ENCODE results near the gene AQP6. TPM values are rescaled to one million over a fixed set of nuclear protein-coding genes. Genes with fewer than 3 reads are reported as not detected.

The AQP6 gene
- total RNA-seq, 1 experiment from 2014 or later: 0.09 TPM

DNA sequence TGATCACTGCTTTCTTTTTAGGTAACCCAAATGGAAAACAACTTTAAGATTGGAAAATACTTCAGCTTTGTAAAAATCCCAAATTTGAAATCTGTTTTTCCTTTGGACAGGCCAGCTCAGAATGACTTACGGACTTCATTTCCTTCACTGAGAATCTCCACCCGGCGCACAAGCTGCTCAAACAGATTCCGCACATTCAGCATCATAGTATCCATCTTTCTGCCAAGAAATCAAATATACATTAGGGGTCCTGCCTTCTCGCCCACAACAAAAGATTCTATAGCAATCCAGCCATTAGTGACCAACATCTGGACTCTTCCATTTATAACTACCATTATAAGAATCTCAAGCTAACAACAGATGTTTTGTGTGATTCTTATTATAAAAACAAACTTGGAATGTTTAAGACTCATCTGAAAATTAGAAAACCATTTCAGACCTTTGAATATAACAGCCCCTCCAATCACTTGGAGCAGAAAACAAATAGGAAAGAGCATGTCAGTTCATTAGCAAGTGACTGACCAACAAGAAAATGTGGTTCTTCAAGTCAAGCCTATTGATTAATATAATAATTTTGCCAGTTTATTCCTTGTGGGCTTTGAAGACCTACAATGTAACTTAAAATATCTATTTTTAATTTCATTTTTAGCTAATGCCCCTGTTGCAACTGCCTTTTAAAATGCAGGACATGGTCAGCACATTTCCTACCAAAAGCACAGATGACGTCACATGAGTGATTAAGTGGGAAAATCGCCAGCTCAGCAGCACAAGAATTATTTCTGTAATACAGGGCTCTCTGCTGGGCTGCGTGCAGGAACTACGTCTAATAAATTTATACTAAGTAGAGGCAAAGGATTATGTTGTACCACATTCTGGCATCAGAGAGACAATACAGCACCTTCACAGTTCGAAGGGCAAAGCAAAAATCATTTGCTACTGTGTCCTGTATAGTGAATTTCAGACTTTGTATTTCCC lies 44.0 kb downstream of the AQP6 start:
- DNase-seq: no peak
- Histone ChIP-seq H3K9me3 (ENCODE audit: control insufficient read depth, low read depth, low read length) (no peaks in the 10 kb centered on the region), H2BK15ac (ENCODE audit: low read depth, low read length) (no peak overlapping the region), H3T11ph (ENCODE audit: low read length) (no peak overlapping the region), H3K27me3 (ENCODE audit: insufficient read depth, low read length) (no peaks in the 10 kb centered on the region), H3K27ac (ENCODE audit: insufficient read length, low read depth, low read length) (no peak overlapping the region), H3K4me1 (ENCODE audit: insufficient read depth, low read length) (no peaks in the 10 kb centered on the region; the same call in 1 of the 2 replicates), H2AFZ (ENCODE audit: low read length) (no peak overlapping the region), H2BK12ac (ENCODE audit: insufficient read length, low read depth, low read length) (no peak overlapping the region), H2BK20ac (ENCODE audit: low read depth, low read length, poor library complexity, severe bottlenecking) (no peak overlapping the region), H3K56ac (ENCODE audit: insufficient read length, low read depth, low read length) (no peak overlapping the region), H2AK5ac (ENCODE audit: insufficient read length, low read length) (no peak overlapping the region), H3K4me2 (ENCODE audit: insufficient read depth, insufficient read length, low read length) (no peak overlapping the region), H4K8ac (replicated peaks; ENCODE audit: insufficient read length, low read depth, low read length) (no peak overlapping the region), H3K23me2 (ENCODE audit: insufficient read length, low read depth, low read length, poor library complexity, severe bottlenecking) (no peaks in the 10 kb centered on the region), H4K5ac (ENCODE audit: insufficient read length, low read depth, low read length) (no peak overlapping the region), H2BK120ac (ENCODE audit: low read depth, low read length, poor library complexity, severe bottlenecking) (no peak overlapping the region), H4K91ac (ENCODE audit: insufficient read length, low read depth, low read length) (no peak overlapping the region), H3K79me2 (ENCODE audit: insufficient read depth, low read length) (peaks cover 10% of the 10 kb centered on the region; the same call in 1 of the 2 replicates), H3K14ac (ENCODE audit: insufficient read depth, low read length) (no peak overlapping the region), H3K18ac (ENCODE audit: insufficient read length, low read depth, low read length) (no peak overlapping the region), H4K20me1 (ENCODE audit: control insufficient read depth, insufficient read depth, insufficient read length) (no peaks in the 10 kb centered on the region), H3K4ac (ENCODE audit: low read depth, low read length) (no peak overlapping the region), H3K23ac (ENCODE audit: insufficient read length, low read depth, low read length) (no peak overlapping the region), H3K79me1 (ENCODE audit: insufficient read depth, low read depth, low read length, poor library complexity, severe bottlenecking) (peaks cover 12% of the 10 kb centered on the region), H2BK5ac (ENCODE audit: insufficient read length, low read length) (no peak overlapping the region), H3K9ac (ENCODE audit: extremely low read depth, insufficient read length, low read length) (no peak overlapping the region)
- Mint-ChIP-seq H3K4me3 (no peak overlapping the region), H3K4me1 (peaks cover 13 to 18% of the 10 kb centered on the region in 2 experiments), H3K27me3 (ENCODE audit: low read depth) (no peaks in the 10 kb centered on the region), H3K27ac (no peak overlapping the region; a peak in 1 of 7 replicates), H3K36me3 (ENCODE audit: insufficient read depth in 1 of 3, low read depth in 3 of 3) (peaks cover 13 to 27% (median 21%) of the 10 kb centered on the region in 3 experiments; a peak in 6 of 7 replicates), H3K9me3 (no peaks in the 10 kb centered on the region)
- TF ChIP-seq, protein P1, sequence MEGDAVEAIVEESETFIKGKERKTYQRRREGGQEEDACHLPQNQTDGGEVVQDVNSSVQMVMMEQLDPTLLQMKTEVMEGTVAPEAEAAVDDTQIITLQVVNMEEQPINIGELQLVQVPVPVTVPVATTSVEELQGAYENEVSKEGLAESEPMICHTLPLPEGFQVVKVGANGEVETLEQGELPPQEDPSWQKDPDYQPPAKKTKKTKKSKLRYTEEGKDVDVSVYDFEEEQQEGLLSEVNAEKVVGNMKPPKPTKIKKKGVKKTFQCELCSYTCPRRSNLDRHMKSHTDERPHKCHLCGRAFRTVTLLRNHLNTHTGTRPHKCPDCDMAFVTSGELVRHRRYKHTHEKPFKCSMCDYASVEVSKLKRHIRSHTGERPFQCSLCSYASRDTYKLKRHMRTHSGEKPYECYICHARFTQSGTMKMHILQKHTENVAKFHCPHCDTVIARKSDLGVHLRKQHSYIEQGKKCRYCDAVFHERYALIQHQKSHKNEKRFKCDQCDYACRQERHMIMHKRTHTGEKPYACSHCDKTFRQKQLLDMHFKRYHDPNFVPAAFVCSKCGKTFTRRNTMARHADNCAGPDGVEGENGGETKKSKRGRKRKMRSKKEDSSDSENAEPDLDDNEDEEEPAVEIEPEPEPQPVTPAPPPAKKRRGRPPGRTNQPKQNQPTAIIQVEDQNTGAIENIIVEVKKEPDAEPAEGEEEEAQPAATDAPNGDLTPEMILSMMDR (conservative IDR thresholded peaks at IDR 0.05): no peak
- no CpG with 5 or more reads among the region's 10 CpGs for WGBS (ENCODE audit: extremely low coverage, insufficient read length, low lambda C conversion rate)

All from H9 (cell line).